SKM-1 (cell line): ENCODE data around the gene HSD17B11.
"Not testable (repeated sequence)": the region's sequence is repeated elsewhere in the genome, so short reads cannot be mapped to it uniquely, and the experiment has no call there.

Source experiments
- DNase-seq: peaks from one replicate; lab custom pipeline; 2025; ENCODE audit not compliant: unreplicated experiment; lab: John Stamatoyannopoulos, UW

The HSD17B11 gene

DNA sequence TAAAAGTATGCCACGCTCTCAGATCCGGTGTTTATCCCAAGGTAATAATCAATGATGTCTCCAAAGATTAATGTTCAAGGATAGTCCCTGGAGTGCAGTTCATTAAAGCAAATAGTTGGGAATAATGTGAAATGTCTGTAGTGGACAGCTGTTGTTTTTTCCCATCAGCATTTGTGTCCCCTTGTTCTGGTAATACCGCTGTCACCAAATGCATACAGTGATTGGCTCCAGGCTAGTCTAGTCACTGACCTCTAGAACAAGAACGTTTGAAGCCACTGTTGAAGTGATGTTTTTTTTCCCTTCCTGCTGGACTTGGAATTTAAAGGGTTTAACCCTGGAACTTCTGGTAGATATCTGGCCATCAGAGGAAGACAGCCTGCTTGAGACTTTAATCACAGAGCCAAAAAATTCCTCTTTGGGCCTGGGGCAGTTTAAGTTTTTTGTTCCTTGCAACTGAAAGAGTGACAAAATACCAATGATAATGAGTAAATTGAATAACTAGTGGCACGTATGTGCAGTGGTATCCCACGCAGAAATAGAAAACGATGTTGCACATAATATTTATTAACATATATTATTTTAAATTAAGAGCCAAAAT is 30.6 kb downstream of the HSD17B11 start:
- DNase-seq = no peak

DNA sequence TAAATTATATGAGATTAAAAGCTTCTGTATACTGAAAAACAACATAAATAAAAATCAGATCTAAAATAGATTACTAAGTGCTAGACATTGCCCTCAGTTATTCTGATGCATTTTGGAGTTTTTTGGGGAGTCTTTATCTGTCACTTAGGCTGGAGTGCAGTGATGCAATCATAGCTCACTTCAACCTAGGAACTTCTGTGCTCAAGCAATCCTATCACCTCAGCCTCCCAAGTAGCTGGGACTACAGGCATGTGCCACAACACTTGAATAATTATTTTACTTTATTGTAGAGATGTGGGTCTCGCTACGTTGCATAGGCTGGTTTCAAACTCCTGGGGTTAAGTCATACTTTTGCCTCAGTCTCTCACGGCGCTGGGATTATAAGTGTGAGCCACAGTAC is 31.7 kb downstream of the HSD17B11 start:
- no peak for DNase-seq

DNA sequence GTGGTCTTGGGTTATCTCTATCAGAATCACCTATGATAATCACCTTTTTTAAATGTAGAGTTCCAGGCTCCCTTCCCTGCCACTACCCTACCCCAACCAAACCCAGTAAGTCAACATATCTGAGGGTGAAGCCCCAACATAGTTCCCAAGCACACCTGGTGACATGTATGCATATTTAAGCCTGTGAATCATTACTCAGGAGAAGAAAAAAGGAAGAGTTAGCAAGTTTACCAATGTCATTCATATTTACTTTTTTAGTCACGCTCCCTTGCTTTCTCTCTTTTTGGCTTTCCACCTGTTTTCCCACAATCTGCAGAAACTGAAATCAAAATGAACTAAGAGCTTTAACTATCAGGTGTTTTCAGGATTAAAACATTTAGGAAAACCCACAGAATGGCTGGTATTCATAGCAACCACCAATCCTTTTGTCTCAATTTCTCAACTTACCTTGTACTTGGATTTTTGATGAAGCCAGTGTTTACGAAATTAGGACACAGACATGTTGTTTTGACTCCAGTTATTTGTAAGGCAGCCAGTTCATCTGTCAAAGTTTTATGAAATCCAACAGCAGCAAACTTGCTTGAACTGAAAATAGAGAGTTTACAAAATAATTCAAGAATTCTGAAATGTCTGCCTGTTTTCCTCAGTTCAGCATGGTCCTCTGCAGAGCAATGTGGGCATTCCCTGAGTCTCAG is 34.0 kb downstream of the HSD17B11 start:
- DNase-seq = no peak

DNA sequence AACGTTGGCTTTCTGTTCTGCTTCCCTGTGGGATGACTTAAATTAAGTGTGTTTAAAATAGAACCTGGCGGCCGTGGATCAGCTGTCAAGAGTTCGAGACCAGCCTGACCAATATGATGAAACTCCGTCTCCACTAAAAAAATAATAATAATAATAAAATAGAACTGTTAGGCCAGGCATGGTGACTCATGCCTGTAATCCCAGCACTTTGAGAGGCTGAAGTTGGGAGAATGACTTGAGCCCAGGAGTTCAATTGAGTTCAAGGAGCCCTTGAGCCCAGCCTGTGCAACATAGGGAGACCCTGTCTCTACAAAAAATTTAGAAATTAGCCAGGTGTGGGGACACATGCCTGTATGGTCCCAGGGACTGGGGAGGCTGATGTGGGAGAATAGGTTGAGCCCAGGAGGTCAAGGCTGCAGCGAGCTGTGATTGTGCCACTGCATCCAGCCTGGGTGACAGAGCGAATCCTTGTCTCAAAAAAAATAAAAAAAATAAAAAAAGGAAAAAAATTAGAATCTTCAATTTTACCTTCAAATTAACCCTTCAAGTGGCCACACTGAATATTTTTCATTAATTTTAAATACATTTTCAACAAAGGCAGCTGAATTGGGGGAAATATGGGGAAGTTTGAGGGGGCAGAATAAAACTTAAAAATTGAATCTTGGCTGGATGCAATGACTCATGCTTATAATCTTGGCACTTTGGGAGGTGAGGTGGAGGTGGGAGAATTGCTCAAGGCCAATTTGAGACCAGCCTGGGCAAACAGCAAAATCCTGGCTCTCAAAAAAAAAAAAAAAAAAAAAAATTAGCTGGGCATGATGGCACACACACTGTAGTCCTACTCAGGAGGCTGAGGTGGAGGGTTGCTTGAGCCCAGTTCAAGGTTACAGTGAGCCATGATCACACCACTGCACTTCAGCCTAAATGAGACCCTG is 36.6 kb downstream of the HSD17B11 start:
- DNase-seq = no peak

DNA sequence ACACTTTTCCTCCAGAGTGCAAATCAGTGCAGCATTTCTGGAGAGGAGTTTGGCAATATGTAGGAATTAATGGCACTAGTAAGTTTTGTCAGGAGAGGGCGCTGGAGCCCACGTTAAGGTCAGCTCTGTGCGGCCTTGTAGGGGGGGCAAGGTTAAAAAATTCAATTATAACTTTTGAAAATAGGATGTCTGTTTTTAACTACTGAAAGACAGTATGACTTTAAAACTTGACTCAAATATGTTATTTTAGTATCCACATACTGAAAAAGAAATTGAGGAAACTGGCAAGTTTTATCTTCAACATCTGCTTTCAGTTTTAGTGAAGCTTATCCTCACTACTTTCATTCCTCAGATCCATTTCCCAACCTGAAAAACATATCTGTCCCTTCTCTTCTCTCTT is 37.4 kb downstream of the HSD17B11 start:
- no peak for DNase-seq

DNA sequence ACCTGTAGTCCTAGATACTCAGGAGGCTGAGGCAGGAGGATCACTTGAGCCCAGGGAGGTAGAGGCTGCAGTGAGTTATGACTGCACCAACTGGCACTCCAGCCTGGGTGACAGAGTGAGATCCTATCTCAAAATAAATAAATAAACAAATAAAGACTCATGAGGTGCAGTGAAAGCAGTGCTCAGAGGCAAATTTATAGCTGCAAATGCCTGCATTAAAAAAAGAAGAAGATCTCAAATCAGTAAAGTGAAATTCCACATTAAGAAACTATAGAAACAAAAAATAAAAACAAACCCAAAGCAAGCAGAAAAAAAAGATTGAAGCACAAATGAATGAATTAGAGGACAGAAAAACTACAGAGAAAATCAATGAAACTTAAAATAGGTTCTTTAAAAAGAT is 45.8 kb downstream of the HSD17B11 start:
- no peak for DNase-seq

DNA sequence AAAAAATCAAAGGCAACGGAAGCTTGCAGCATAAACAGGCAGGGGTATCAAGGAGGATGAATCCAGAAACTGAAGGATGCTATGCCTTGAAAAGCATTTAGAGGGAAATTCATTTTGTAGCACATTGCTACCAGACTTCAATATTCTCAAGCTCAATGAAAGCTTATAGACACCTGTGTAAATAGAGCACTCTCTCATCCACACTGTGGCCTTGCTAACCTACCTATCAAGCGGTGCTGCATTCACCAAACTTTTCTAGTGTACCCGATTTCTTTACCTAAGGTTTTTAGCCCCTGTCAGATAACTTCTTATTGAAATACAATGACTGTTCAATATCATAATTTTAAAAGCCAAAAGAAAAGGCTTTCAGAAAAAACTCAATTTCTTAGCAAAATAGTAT is 48.1 kb downstream of the HSD17B11 start:
- DNase-seq = no peak

DNA sequence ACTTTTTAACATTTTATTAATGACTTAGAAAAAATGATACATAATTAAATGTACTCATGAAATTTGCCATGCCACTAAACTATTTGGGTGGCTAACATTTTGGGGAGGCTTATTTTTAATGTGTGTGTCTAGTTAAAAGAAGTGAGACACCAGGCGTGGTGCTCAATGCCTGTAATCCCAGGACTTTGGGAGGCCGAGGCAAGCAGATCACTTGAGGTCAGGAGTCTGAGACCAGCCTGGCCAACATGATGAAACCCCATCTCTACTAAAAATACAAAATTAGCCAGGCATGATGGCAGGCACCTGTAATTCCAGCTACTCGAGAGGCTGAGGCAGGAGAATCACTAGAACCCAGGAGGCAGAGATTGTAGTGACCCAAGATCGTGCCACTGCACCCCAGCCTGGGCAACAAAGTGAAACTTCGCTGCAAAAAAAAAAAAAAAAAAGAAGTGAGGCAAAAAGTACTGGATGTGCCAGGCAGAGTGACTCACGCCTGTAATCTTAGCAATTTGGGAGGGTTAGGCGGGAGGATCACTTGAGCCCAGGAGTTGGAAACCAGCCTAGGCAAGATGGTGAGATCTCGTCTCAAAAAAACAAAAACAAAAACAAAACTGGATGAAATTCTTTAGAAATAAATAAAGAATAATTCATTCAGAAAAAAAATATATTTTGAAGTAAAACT is 48.9 kb downstream of the HSD17B11 start:
- not testable (repeated sequence) for DNase-seq

DNA sequence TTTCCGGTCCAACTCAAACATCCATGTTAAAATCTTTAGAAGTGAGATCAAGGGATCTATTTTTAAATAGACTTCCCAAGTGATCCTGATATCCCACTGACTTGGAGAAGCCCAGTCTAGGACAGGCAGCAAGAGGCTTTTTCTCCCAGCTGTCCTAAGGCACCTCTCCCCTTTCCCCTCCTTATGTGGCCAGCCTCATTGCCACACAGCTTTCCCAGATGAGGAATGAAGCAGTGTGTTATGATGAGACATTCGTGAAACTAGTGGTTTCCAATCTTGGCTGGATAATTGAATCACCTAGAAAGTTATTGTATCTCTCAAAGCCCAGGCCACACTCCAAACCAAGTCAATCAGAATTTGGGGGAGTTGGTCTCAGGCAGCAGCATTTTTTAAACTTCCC is 51.5 kb downstream of the HSD17B11 start:
- DNase-seq = no peak

DNA sequence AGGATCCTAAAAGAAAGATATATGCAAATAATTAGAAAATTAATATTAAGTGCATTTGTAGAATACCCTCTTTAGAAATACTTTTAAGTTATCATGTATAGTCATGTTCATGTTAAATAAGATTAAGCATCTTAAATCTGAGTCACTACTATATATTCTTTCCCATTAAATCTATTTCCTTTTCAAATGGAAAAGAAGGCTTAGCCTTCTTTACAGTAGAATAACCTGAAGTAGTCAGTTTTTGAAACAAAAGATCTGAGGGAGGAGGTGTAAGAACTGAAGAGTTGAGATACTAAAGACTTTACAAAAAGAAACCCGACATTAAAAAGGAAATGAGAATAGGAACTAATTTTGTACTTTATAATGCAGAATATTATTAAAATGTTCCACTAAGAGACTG is 53.6 kb downstream of the HSD17B11 start:
- no peak for DNase-seq

DNA sequence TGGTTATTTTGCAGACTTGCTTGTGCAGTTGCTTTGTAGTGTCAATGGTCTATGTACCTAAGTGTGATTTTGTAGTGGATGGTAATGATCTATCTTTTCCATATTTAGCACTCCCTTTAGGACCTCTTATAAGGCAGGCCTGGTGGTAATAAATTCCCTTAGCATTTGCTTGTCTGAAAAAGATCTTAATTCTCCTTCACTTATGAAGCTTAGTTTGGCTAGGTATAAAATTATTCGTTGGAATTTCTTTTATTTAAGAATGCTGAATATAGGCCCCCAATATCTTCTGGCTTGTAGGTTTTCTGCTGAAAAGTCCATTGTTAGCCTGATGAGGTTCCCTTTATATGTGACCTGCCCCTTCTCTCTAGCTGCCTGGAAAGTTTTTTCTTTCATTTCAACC is 57.7 kb downstream of the HSD17B11 start:
- no peak for DNase-seq

DNA sequence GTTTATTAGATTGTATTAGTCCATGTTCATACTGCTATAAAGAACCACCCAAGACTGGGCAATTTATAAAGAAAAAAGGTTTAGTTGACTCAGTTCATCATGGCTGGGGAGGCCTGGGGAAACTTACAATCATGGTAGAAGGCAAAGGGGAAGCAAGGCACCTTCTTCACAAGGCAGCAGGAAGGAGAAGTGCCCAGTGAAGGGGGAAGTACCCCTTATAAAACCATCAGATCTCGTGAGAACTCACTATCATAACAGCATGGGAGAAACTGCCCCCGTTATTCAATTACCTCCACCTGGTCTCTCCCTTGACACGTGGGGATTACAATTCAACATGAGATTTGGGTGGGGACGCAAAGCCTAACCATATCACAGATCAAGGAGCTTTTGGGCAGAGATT is 60.2 kb downstream of the HSD17B11 start:
- DNase-seq = no peak

DNA sequence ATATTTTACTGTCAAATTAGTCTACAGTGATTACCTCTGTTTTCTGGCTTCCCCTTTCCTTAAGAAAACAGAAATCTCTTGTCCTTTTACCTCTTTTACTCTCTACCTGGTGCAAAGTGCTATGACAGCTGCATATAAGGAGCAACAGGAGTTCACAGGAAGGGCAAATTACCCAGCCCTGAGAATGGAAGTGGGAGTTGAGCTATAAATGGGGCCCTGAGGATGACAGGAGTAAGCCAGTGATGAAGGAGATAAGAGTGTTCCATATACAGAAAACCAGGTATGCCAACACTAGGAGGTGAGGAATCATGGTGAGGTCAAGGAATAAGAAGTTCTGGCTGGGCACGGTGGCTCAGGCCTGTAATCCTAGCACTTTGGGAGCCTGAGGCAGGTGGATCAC is 63.9 kb downstream of the HSD17B11 start:
- DNase-seq = no peak

DNA sequence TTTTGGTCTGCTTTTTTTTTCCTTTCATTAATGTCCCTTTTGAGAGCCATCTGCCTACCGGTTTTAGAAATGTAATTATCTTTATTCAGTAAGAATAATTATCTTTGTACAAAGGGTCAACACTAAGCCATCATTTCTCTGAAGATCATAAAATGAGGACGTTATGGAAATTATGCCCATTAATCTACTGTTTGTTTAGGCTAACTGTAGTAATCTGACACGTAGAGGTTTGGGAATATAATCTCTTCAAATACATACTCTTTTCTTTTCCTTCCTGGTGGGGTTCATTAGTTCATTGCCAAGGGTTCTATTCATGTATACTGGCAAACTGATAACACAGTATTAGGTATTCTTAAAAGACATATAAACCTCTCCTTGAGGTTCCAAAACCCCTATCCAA is 64.5 kb downstream of the HSD17B11 start:
- no peak for DNase-seq

DNA sequence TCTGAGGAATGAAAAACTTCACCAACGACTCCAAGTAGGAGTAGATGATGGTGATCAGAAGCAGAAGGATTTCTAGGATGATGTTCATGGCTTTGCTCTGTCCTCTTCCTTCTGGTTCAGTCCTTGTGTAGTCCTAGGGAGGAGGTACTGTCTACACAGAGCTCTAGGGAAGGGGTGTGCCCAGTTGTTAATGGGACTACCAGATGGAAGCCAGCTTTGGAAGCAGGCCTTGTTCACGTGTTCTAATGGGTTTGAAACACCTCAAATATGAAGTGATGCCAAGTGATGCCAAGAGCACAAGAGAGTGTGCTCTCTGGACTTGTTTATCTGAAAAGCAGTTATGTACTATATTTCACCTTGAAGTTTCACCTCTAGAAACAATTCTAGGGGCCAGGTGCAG is 68.2 kb downstream of the HSD17B11 start, which contains the start of gene HSD17B13:
Gene HSD17B13 (minus strand): TSS at position 129 of the 400 bp plus-strand sequence. CDS start 41 bp downstream, at position 88.
- no peak for DNase-seq

DNA sequence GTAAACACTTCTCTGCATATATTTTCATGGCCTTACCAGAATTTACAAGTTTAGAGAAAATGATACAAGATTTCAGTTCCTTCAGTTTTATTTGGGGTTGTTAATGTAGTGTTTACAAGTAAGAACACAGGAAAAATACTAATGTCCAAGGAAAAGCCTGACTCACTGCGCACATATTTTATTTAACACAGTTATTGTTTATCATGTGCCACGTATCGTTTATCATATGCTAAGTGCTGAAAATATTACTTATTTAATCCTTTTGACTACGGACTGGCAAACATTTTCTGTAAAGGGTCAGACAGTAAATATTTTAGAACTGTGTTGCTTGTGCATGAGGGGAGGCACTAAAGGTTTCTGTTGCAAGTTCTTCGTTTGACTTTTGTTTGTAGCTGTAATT is 69.1 kb downstream of the HSD17B11 start:
- no peak for DNase-seq

DNA sequence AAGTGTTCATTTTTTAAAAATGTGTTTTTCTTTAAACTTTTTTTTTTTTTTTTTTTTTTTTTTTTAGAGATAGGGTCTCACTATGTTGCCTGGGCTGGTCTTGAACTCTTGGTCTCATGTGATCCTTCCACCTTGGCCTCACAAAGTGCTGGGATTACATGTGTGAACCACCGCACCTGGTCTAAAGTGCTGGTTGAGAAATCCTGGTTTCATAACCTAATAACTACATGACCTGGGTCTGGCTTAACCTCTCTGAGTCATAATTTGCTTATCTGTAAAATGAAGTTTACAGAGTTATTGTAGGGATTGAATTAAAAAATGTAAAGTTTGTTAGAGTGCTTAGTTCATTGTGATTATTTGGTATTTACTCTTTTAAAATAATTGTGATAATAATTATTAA is 73.5 kb downstream of the HSD17B11 start:
- DNase-seq = no peak

DNA sequence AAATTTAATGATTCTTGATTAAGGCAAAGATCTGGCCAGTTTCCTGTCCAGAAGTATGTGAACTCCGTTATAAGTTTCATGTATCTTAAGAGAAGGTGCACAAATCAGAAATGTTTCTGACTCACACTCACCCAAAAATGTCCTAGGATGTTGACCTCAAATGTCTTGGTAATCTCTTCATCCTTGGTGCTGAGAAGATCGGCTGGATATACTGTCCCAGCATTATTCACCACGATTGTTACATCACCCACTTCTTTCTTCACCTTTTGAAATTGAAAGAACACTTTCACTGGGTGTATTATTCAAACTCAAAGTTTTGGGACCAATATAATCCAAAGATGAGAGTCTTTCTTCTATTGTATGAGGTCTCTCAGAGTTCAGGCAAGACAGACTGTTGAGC is 74.0 kb downstream of the HSD17B11 start:
- no peak for DNase-seq

DNA sequence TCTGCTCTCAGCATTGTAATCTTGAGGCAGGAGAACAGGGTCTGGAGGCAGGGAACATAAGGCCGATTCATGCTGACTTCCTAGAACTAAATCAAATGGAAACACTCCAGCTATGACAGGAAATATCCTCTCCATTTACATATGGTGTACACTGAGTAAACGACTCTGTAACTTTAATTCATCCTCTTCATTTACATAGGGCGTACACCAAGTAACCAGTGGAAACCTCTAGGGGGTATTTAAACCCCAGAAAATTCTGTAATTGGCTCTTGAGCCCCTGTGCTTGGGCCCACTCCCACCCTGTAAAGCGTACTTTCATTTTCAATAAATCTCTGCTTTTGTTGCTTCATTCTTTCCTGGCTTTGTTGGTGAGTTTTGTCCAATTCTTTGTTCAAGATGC is 76.0 kb downstream of the HSD17B11 start:
- not testable (repeated sequence) for DNase-seq

DNA sequence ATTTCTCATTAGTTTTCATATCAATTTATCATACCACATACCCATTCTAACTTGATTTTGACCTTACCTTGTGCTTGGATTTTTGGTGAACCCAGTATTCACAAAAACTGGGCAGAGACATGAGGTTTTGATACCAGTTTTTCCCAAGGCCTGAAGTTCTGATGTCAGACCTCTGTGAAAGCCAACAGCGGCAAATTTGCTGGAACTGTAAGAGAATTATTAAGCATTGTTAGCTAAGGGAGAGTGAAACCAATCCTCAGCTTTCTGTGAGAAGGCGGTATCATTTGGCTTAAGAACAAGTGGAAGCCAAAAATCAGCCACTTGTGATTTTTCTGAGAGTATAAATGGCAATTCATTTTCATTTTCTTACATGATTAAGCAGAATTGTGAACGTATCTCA is 77.2 kb downstream of the HSD17B11 start:
- no peak for DNase-seq

DNA sequence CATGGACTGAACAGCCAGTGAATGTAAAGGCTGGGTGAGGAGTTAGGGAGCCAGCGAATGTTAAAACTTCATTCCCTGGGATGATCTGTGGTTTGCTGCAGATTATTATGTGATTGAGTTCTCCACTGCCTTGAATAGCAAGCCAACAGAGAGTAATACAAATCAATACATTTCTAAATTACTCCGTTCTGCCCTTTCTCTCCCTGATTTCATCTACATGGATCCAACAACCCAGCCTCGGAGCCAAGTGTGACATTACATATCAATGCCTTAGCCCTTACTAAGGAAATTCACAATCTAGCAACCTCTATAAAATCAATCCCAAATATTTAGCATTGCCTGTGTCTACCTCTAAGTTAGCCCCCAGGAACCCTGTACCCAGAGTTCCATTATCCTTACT is 79.3 kb downstream of the HSD17B11 start:
- DNase-seq = no peak
